K562 (cell line): Measurements from ENCODE around the gene XYLB. TPM values are rescaled to one million over a fixed set of nuclear protein-coding genes. Genes with fewer than 3 reads are reported as not detected.

Experiments
- ATF1 ChIP-seq, 2 experiments: fragments of 450-650 bp in 1 of 2; IDR thresholded peaks; 2 replicates each; pipeline ENCODE4 v1.6.1; 2016; ENCODE audit warnings: missing compliant biosample characterization in 1 of 2, missing genetic modification characterization in 1 of 2
- BDP1 ChIP-seq: IDR thresholded peaks from 3 replicates; pipeline ENCODE4 v1.6.1; 2011; ENCODE audit not compliant: insufficient read length, insufficient read depth
- BRD4 ChIP-seq: fragments of 200-600 bp; sonication (generic); IDR thresholded peaks from 2 replicates; pipeline ENCODE4 v1.6.1; 2017; ENCODE audit warnings: inconsistent platforms
- BRD9 ChIP-seq: fragments of 450-650 bp; IDR thresholded peaks from 2 replicates; pipeline ENCODE4 v1.6.1; 2018; ENCODE audit warnings: low read depth; ENCODE audit not compliant: partially characterized antibody
- CAMTA2 ChIP-seq: fragments of 250-450 bp; sonication (Bioruptor Pico); conservative IDR thresholded peaks from 2 replicates; pipeline ENCODE4 v1.5.1; 2022
- CREB1 ChIP-seq, 2 experiments: sonication (generic) in 1 of 2; formaldehyde crosslinking in 1 of 2; IDR thresholded peaks; 2 replicates each; pipeline versions ENCODE4 v1.6.1 to v1.8.0; 2012 to 2022; ENCODE audit warnings: inconsistent platforms in 1 of 2, mild to moderate bottlenecking in 1 of 2, missing genetic modification reagents in 1 of 2, moderate library complexity in 1 of 2
- CXXC5 ChIP-seq: fragments of 250-450 bp; sonication (Bioruptor Pico); IDR thresholded peaks from 2 replicates; pipeline ENCODE4 v1.8.0; 2022; ENCODE audit warnings: inconsistent platforms, mild to moderate bottlenecking, moderate library complexity
- FOS ChIP-seq: IDR thresholded peaks from 3 replicates; pipeline ENCODE4 v1.6.1; 2011; ENCODE audit not compliant: insufficient read length; ENCODE audit errors: extremely low read depth
- HMG20A ChIP-seq: fragments of 450-650 bp; formaldehyde crosslinking; conservative IDR thresholded peaks from 2 replicates; pipeline ENCODE4 v1.4.0; 2020; ENCODE audit warnings: mild to moderate bottlenecking, mixed read lengths
- KDM1A ChIP-seq, 2 experiments: fragments of 450-650 bp; IDR thresholded peaks; 2 replicates each; pipeline ENCODE4 v1.6.1; 2016; ENCODE audit warnings: mild to moderate bottlenecking in 2 of 2
- KDM2B ChIP-seq: fragments of 250-450 bp; sonication (Bioruptor Pico); IDR thresholded peaks from 2 replicates; pipeline ENCODE4 v1.8.0; 2021; ENCODE audit warnings: mild to moderate bottlenecking, moderate library complexity
- KLF10 ChIP-seq: fragments of 250-450 bp; sonication (Bioruptor Pico); IDR thresholded peaks from 2 replicates; pipeline ENCODE4 v1.6.1; 2021; ENCODE audit warnings: matching md5 sums
- MIER1 ChIP-seq: fragments of 450-650 bp; IDR thresholded peaks from 2 replicates; pipeline ENCODE4 v1.6.1; 2016; ENCODE audit warnings: antibody characterized with exemption, mild to moderate bottlenecking, low read depth
- MTA1 ChIP-seq: fragments of 450-650 bp; IDR thresholded peaks from 2 replicates; pipeline ENCODE4 v1.6.1; 2017; ENCODE audit warnings: borderline replicate concordance
- MYBL2 ChIP-seq, 2 experiments: fragments of 450-650 bp in 1 of 2; sonication (generic) in 1 of 2; formaldehyde crosslinking in 1 of 2; IDR thresholded peaks; 2 replicates each; pipeline versions ENCODE4 v1.6.1 to v1.8.1; 2017 to 2022; ENCODE audit warnings: borderline replicate concordance in 1 of 2, inconsistent platforms in 1 of 2, low read depth in 1 of 2, mild to moderate bottlenecking in 1 of 2, missing genetic modification reagents in 1 of 2, moderate library complexity in 1 of 2
- NBN ChIP-seq: fragments of 450-650 bp; IDR thresholded peaks from 2 replicates; pipeline ENCODE4 v1.6.1; 2016; ENCODE audit warnings: low read depth, mild to moderate bottlenecking
- NUFIP1 ChIP-seq: fragments of 450-650 bp; IDR thresholded peaks from 2 replicates; pipeline ENCODE4 v1.6.1; 2018; ENCODE audit not compliant: partially characterized antibody
- POLR2A ChIP-seq: fragments of 450-650 bp; conservative IDR thresholded peaks from 2 replicates; pipeline ENCODE4 v1.6.1; 2016
- POU5F1 ChIP-seq: fragments of 150-350 bp; IDR thresholded peaks from 2 replicates; pipeline ENCODE4 v1.6.1; 2014; ENCODE audit warnings: borderline replicate concordance, low read length, low read depth, mild to moderate bottlenecking; ENCODE audit not compliant: partially characterized antibody
- RCOR1 ChIP-seq, 2 experiments: IDR thresholded peaks; 2 replicates each; pipeline ENCODE4 v1.6.1; 2012; ENCODE audit warnings: low read depth in 2 of 2, low read length in 2 of 2, borderline replicate concordance in 1 of 2, improper control_type of control experiment in 1 of 2
- SMARCB1 ChIP-seq: IDR thresholded peaks from 2 replicates; pipeline ENCODE4 v1.6.1; 2011; ENCODE audit warnings: improper control_type of control experiment, low read depth; ENCODE audit not compliant: insufficient read length
- TAF7 ChIP-seq: fragments of 450-650 bp; IDR thresholded peaks from 2 replicates; pipeline ENCODE4 v1.6.1; 2016; ENCODE audit warnings: missing genetic modification characterization, missing compliant biosample characterization
- TCFL5 ChIP-seq: fragments of 250-450 bp; sonication (Bioruptor Pico); conservative IDR thresholded peaks from 2 replicates; pipeline ENCODE4 v1.6.1; 2021; ENCODE audit warnings: mild to moderate bottlenecking, moderate library complexity, matching md5 sums
- THRAP3 ChIP-seq: fragments of 450-650 bp; IDR thresholded peaks from 2 replicates; pipeline ENCODE4 v1.6.1; 2016; ENCODE audit warnings: mild to moderate bottlenecking, inconsistent platforms, borderline replicate concordance
- ZNF232 ChIP-seq: sonication (generic); formaldehyde crosslinking; IDR thresholded peaks from 2 replicates; pipeline ENCODE4 v1.8.0; 2022; ENCODE audit warnings: mild to moderate bottlenecking, missing genetic modification reagents
- ZNF384 ChIP-seq: IDR thresholded peaks from 2 replicates; pipeline ENCODE4 v1.6.1; 2012; ENCODE audit warnings: low read depth, low read length, improper control_type of control experiment
- ZNF431 ChIP-seq: sonication (generic); formaldehyde crosslinking; IDR thresholded peaks from 2 replicates; pipeline ENCODE4 v1.8.0; 2022; ENCODE audit warnings: mild to moderate bottlenecking, missing genetic modification reagents
- ZNF586 ChIP-seq: fragments of 450-650 bp; formaldehyde crosslinking; conservative IDR thresholded peaks from 2 replicates; pipeline ENCODE4 v1.4.0; 2020; ENCODE audit warnings: mild to moderate bottlenecking, moderate library complexity
- polyA plus RNA-seq, 8 experiments: library from polyadenylated mRNA; depleted of rRNA in 4 of 8; stranded (reverse) in 5 of 8; unstranded in 3 of 8; fragments of >200 nt; fragmentation: Nextera tagmentation in 2 of 8; fragmentation: Illumina TruSeq in 1 of 8; extraction: Ambion mirVana in 2 of 8; extraction: Trizol in 1 of 8; gene quantifications; 2 replicates each; pipeline versions ENCODE4 v1.2.1 to v1.2.3, GENCODE V29; 2011 to 2014; ENCODE audit warnings: inconsistent platforms in 1 of 8, missing spikeins in 1 of 8
- total RNA-seq, 7 experiments: library from RNA; depleted of rRNA in 6 of 7; stranded (reverse); fragments of >200 nt in 6 of 7; fragmentation: Illumina TruSeq in 2 of 7; extraction: Trizol in 2 of 7; gene quantifications; 2 replicates each; pipeline versions ENCODE4 v1.2.1 to v1.2.3, GENCODE V29; 2011 to 2021; ENCODE audit warnings: low replicate concordance in 1 of 7
- TF ChIP-seq, protein P1 (sequence below): fragments of 250-450 bp; sonication (Bioruptor Pico); IDR thresholded peaks from 2 replicates; pipeline ENCODE4 v1.8.0; 2022; ENCODE audit warnings: moderate library complexity, mild to moderate bottlenecking, inconsistent platforms
- TF ChIP-seq, protein P2 (sequence below): fragments of 450-650 bp; formaldehyde crosslinking; IDR thresholded peaks from 2 replicates; pipeline ENCODE4 v1.4.0; 2022; ENCODE audit warnings: mild to moderate bottlenecking, moderate library complexity

XYLB gene
- total and polyA plus RNA-seq, 9 of the 15 experiments (the other 6 are each of a cell fraction or from before 2014, with no cell fraction given), result 4.0 to 20.2 (median 13.2) TPM

DNA sequence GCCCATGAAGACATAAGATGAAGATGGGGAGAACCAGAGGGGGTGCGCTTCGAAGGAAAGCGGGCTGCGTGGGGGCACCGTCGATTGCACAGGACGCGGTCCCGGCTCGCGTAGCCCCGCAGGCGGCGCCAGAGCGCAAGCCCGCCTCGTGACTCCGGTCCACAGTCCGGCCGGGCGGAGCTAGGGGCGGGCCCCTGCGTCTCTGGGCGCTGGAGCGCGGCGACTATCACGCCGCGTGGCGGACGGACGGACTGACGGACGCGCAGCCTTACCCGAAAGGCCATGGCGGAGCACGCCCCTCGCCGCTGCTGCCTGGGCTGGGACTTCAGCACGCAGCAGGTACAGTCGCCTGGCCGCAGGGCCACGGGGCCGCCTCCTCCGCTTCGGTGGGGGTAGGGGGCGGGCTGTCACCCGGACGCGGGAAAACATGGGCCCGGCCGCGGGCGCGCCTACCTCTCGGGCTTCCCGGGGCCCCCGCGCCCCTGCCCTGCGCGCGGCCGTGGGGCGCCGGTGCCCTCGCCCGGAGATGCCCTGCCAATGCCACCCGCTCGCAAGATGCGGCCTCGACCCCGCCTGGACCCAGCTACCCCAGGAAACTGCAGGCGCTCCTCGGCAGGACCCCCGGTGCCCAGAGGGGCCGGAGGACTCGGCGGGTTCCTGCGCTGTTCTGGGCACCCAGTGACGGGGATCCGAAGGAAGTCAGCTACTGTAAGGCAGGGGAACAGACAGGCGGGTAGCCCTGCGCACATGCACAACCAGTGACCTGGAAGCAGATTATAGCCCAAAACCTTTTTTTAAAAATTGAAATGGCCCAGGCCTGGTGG, at the start of gene XYLB (continued):
- TF ChIP-seq RCOR1 (IDR thresholded peaks at IDR 0.05; ENCODE audit: borderline replicate concordance in 1 of 2, low read depth in 2 of 2, low read length in 2 of 2) (peak in 1 of 2 experiments; percentile 81; a peak in 2 of 4 replicates), MIER1 (no peak; the same call in 1 of the 2 replicates), KLF10 (no peak), NUFIP1 (no peak), FOS (no peak), MYBL2 (IDR thresholded peaks at IDR 0.05; ENCODE audit: low read depth) (no peak), MYBL2 (CRISPR knock-in tag; IDR thresholded peaks at IDR 0.05; ENCODE audit: borderline replicate concordance) (peak; percentile 15; the same call in 1 of the 2 replicates), THRAP3 (no peak), NBN (0 out of 2 replicates have a peak, but pooled peaks have one; percentile 47), BDP1 (no peak), MTA1 (peak; percentile 55; the same call in 1 of the 2 replicates), CXXC5 (CRISPR knock-in tag) (peak; percentile 99), ZNF431 (CRISPR knock-in tag) (peak; percentile 85), ZNF586 (no peak), HMG20A (CRISPR knock-in tag) (no peak), KDM2B (CRISPR knock-in tag) (peak; percentile 49; the same call in 1 of the 2 replicates), BRD9 (no peak), TAF7 (tag) (no peak), CAMTA2 (CRISPR knock-in tag) (no peak), SMARCB1 (peak; percentile 100), CREB1 (IDR thresholded peaks at IDR 0.05) (peak; percentile 64), CREB1 (CRISPR knock-in tag; IDR thresholded peaks at IDR 0.05) (peak; percentile 84; the same call in 1 of the 2 replicates), POU5F1 (no peak), BRD4 (no peak), ATF1 (CRISPR knock-in tag; IDR thresholded peaks at IDR 0.05) (0 out of 2 replicates have a peak, but pooled peaks have one; percentile 9), ATF1 (tag; IDR thresholded peaks at IDR 0.05) (peak; percentile 89), ZNF232 (CRISPR knock-in tag) (no peak; the same call in 1 of the 2 replicates), ZNF384 (peak; percentile 6; the same call in 1 of the 2 replicates), TCFL5 (no peak), KDM1A (IDR thresholded peaks at IDR 0.05) (no peak), POLR2A (peak; percentile 83)
- TF ChIP-seq, protein P1, sequence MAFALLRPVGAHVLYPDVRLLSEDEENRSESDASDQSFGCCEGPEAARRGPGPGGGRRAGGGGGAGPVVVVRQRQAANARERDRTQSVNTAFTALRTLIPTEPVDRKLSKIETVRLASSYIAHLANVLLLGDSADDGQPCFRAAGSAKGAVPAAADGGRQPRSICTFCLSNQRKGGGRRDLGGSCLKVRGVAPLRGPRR (CRISPR knock-in tag), result no peak
- TF ChIP-seq, protein P2, sequence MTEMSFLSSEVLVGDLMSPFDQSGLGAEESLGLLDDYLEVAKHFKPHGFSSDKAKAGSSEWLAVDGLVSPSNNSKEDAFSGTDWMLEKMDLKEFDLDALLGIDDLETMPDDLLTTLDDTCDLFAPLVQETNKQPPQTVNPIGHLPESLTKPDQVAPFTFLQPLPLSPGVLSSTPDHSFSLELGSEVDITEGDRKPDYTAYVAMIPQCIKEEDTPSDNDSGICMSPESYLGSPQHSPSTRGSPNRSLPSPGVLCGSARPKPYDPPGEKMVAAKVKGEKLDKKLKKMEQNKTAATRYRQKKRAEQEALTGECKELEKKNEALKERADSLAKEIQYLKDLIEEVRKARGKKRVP, result no peak
